HepG2 (cell line): Measurements from ENCODE around the gene CASZ1.
A peak's percentile ranks its signal among the peaks of the same experiment; 100 is the strongest.

Experiments
- ATF1 ChIP-seq: IDR thresholded peaks from 2 replicates; pipeline ENCODE4 v1.6.1; 2016; ENCODE audit warnings: mild to moderate bottlenecking, control low read depth
- CTCF ChIP-seq: sonication (generic); formaldehyde crosslinking; IDR thresholded peaks from 2 replicates; pipeline ENCODE4 v1.5.0; 2020; ENCODE audit warnings: mild to moderate bottlenecking, missing genetic modification reagents, moderate library complexity
- ETS1 ChIP-seq: sonication (generic); formaldehyde crosslinking; IDR thresholded peaks from 2 replicates; pipeline ENCODE4 v1.4.0; 2020; ENCODE audit warnings: missing genetic modification reagents
- HNRNPUL1 ChIP-seq: fragments of 200-400 bp; formaldehyde crosslinking; IDR thresholded peaks from 2 replicates; pipeline ENCODE4 v1.6.1; 2017; ENCODE audit warnings: low read depth, mild to moderate bottlenecking, low read length, moderate library complexity
- IRF1 ChIP-seq: sonication (generic); formaldehyde crosslinking; IDR thresholded peaks from 2 replicates; pipeline ENCODE4 v1.4.0; 2020; ENCODE audit warnings: low read depth, mild to moderate bottlenecking, missing genetic modification reagents
- MAX ChIP-seq: IDR thresholded peaks from 2 replicates; pipeline ENCODE4 v1.6.1; 2012; ENCODE audit warnings: inconsistent platforms
- MYC ChIP-seq: sonication (generic); formaldehyde crosslinking; IDR thresholded peaks from 2 replicates; pipeline ENCODE4 v1.9.0; 2021; ENCODE audit warnings: missing genetic modification reagents, borderline replicate concordance
- NFYC ChIP-seq: IDR thresholded peaks from 2 replicates; pipeline ENCODE4 v1.6.1; 2016; ENCODE audit warnings: missing genetic modification reagents, missing compliant biosample characterization
- POLR2AphosphoS2 ChIP-seq: IDR thresholded peaks from 2 replicates; pipeline ENCODE4 v1.6.1; 2011; ENCODE audit warnings: low read depth, low read length, improper control_type of control experiment
- SOX13 ChIP-seq, 3 experiments: fragments of 450-650 bp in 1 of 3; sonication (generic) in 1 of 3; formaldehyde crosslinking in 1 of 3; IDR thresholded peaks in 2 of 3; conservative IDR thresholded peaks in 1 of 3; 2 replicates each; pipeline versions ENCODE4 v1.5.0 to v1.6.1; 2016 to 2020; ENCODE audit warnings: antibody characterized with exemption in 1 of 3, mild to moderate bottlenecking in 1 of 3, missing compliant biosample characterization in 1 of 3, missing genetic modification reagents in 1 of 3, moderate library complexity in 1 of 3
- TMF1 ChIP-seq: sonication (generic); formaldehyde crosslinking; IDR thresholded peaks from 2 replicates; pipeline ENCODE4 v1.8.1; 2022; ENCODE audit warnings: low read depth, missing genetic modification reagents
- ZMAT5 ChIP-seq: sonication (generic); formaldehyde crosslinking; IDR thresholded peaks from 2 replicates; pipeline ENCODE4 v1.5.0; 2020; ENCODE audit warnings: mild to moderate bottlenecking, low read depth, missing genetic modification reagents, borderline replicate concordance
- ZNF3 ChIP-seq: IDR thresholded peaks from 2 replicates; pipeline ENCODE4 v1.7.0; 2017; ENCODE audit warnings: inconsistent platforms

DNA sequence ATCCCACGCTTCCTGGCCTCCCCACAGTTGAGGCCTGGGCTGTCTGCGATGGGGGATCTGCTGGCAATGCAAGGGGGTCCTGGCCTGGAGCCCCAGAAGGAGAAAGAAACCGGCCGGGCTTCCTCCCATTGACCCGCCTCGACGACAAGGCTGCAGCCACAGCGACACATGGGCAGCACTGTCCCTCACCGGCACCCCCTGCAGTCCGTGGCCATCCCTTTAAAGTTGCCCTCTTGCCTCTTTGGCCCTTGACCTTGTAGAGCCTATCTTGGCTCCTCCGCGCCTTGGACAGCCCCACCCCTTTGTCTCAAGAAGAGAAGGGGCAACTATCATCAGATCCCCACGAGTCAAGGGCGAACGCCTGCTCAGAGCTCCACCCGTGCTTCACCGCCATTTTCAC lies 106.0 kb downstream of the CASZ1 start:
- TF ChIP-seq CTCF (CRISPR knock-in tag) (peak; percentile 29; the same call in 1 of the 2 replicates), ETS1 (CRISPR knock-in tag) (no peak), ATF1 (CRISPR knock-in tag) (no peak), POLR2AphosphoS2 (no peak), TMF1 (CRISPR knock-in tag) (no peak), MAX (no peak), MYC (CRISPR knock-in tag) (no peak), HNRNPUL1 (no peak), NFYC (CRISPR knock-in tag) (no peak), ZNF3 (no peak), ZMAT5 (no peak), IRF1 (CRISPR knock-in tag) (no peak), SOX13 (IDR thresholded peaks at IDR 0.05) (no peak), SOX13 (CRISPR knock-in tag; conservative IDR thresholded peaks at IDR 0.05 in 1 of 2, IDR thresholded peaks at IDR 0.05 in 1 of 2) (no peak)
